ENCODE results near the gene SPATA6L.

DNA sequence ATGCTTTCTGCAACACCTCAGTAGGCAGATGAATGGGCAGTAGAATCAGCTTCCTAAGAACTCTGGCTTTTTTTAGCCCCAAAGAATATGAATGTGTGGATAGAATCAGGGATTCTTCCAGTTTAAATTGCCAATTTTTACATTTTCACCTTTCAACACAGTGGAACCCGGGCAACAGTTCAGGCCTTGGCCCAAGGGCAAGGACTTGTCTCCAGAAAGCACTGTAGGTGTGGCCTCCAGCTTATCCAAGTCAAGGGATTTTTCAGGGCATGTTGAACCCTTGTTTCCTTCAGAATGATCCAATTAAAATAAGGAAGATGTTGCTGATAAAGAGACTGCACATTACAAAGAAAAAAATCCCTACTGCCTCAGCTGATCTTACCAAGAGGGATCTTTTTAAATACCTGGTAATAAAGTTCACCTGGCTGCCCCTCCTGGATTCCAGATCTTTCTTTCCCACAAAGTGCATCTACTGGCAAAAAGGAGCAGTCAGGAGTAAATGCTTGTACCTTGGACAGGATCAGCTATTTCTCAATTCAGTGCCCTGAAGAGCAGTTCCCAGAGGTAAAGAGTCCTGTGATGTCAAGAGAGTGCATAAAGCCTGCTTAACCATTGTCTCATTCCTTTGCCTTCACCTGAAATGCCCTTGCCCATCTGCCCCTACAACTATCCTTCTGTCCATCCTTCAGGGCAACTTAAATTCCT lies 84.3 kb downstream of the SPATA6L start:
- TF ChIP-seq, protein P1, sequence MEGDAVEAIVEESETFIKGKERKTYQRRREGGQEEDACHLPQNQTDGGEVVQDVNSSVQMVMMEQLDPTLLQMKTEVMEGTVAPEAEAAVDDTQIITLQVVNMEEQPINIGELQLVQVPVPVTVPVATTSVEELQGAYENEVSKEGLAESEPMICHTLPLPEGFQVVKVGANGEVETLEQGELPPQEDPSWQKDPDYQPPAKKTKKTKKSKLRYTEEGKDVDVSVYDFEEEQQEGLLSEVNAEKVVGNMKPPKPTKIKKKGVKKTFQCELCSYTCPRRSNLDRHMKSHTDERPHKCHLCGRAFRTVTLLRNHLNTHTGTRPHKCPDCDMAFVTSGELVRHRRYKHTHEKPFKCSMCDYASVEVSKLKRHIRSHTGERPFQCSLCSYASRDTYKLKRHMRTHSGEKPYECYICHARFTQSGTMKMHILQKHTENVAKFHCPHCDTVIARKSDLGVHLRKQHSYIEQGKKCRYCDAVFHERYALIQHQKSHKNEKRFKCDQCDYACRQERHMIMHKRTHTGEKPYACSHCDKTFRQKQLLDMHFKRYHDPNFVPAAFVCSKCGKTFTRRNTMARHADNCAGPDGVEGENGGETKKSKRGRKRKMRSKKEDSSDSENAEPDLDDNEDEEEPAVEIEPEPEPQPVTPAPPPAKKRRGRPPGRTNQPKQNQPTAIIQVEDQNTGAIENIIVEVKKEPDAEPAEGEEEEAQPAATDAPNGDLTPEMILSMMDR (conservative IDR thresholded peaks at IDR 0.05) = no peak
- TF ChIP-seq ZFX (IDR thresholded peaks at IDR 0.05) = no peak

Data from C4-2B (cell line).